GM18505 (cell line): ENCODE measurements around the gene PVALEF.

ENCODE experiments used
- ATAC-seq: cut with Tn5 transposase; IDR thresholded peaks from one replicate; pipeline ENCODE4 v1.9.1; 2021; ENCODE audit not compliant: unreplicated experiment
- POLR2A ChIP-seq: IDR thresholded peaks from 4 replicates; pipeline ENCODE4 v1.6.1; 2011; ENCODE audit warnings: borderline replicate concordance; ENCODE audit not compliant: insufficient read depth, insufficient read length; ENCODE audit errors: extremely low read depth

Gene PVALEF

DNA sequence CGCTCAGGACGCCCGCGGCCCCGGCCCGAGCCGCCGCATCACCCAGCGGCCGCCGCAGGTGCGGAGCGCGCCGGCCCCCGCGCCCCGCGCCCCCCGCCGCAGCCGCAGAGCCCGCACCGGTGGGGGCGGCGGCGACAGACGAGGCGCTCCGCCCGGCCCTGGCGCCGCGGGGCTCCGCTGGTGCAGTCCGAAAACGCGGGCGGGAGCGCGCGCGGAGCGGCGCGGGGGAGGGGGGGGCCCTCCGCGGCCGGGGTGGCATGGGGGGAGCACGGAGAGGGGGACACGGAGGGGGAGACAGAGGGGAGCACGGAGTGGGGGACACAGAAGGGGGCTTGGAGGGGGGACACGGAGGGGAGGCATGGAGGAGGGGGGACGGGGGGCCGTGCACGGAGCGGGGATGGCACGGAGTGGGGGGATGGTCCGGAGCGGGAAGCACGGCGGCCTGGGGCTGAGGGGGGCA, 756 bp downstream of the PVALEF start, which contains the start of gene AATK:
AATK (minus strand) TSS at position 189 of the 460 bp plus-strand sequence. CDS start 229 bp downstream, outside the sequence.
- ATAC-seq, result no peak
- no peak for TF ChIP-seq POLR2A

DNA sequence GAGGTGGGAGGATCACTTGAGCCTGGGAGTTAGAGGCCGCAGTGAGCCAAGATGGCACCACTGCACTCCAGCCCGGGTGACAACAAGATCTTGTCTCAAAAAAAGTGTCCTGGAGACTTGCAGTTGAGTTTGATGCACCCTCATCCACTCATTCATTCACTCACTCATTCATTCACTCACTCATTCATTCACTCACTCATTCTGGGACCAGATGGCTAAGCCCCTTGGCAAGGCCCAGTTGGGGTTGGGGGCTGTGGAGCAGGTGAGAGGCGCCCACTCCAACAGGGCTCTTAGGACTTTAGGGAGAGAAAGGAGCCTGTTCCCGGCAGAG, 1.9 kb downstream of the PVALEF start:
- no peak for ATAC-seq
- no peak for TF ChIP-seq POLR2A

DNA sequence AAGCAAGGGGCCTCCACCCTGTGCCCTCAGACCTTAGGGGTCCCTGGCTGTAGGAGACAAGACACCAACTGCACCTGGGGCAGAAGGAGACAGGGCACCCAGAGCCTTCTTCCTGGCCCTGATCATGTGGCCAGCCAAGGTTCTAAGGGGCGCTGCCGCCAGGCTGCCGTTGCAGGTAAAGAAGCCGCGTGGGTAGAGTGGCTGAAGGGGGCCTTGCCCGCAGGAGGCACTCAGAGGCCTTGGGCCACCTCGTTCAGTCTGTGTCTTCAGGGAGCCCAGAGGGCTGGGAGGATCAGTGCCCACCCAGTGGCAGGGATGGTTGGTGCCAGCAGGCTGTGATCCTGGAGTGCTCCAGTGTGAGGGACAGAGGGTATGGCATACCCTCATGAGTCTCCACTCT, 2.3 kb downstream of the PVALEF start:
- no peak for TF ChIP-seq POLR2A
- no peak for ATAC-seq

DNA sequence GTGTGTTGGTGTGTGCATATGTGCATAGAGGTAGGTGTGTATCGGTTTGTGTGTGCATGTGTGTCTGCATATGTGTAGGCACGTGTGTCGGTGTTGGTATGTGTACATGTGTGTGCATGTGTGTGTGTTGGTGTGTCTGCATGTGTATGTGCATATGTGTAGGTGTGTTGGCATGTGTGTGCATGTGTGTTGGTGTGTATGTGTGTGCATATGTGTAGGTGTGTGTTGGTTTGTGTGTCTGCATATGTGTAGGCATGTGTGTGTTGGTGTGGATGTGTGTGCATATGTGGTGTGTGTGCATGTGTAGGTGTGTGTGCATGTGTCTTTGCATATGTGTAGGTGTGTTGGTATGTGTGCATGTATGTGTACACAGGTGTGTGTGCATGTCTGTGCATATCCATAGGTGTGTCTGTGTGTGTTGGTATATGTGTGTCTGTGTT, 4.6 kb downstream of the PVALEF start:
- TF ChIP-seq POLR2A, result no peak
- no peak for ATAC-seq

DNA sequence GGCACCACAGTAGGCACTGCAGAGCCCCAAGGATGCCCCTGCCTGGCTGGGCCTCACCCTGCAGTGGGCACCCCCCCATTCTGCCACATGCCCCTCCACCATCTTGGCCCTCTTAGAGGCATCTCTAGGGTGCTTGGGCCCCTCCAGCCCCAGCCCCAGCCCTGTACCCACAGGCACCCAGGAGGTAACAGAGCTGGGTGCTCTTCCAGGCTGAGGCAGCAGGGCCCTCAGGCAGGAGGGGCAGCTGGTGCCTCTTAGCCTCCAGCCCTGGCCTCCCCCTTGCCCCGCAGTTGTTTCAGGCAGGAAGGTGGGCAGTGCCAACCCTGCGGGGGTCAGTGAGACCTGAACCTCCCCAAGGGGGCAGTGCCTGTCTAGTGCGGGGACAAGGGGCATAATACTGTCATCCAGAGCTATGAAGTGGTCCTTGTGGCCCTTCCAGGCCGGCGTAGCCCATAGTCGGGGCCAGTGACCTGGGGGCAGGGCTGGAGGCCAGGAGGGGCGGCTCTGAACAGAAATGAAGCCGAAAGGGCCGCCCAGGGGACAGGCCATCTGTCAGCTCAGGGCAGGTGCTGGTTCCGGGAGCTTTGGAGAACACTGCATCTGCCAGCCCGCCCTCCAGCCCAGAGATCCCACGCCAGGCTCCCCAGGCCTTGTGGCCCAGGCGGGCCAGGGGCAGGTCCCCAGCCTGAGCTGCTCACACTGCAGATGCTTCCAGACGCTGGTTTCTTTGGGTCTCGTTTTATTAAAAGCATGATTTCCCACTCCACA, 5.6 kb downstream of the PVALEF start:
- no peak for ATAC-seq
- TF ChIP-seq POLR2A, result no peak

DNA sequence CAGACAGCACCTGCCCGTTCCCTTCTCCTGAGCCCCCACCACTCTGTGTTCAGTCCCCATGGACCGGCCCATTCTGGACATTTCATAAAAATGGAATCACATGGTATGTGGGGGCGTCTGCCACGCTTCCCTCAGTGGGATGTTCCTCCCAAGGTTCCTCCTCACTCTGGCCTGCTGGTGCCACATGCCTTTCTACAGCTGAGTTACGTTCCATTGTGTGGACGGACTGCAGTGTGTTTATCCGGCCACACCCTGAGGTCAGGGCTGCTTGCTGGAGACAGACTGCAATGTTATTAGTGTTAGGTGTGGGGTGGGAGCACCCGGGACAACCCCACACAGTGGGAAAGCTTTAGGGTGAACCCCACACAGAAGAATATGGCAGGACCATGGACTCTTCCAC, 6.6 kb downstream of the PVALEF start:
- TF ChIP-seq POLR2A, result no peak
- no peak for ATAC-seq

DNA sequence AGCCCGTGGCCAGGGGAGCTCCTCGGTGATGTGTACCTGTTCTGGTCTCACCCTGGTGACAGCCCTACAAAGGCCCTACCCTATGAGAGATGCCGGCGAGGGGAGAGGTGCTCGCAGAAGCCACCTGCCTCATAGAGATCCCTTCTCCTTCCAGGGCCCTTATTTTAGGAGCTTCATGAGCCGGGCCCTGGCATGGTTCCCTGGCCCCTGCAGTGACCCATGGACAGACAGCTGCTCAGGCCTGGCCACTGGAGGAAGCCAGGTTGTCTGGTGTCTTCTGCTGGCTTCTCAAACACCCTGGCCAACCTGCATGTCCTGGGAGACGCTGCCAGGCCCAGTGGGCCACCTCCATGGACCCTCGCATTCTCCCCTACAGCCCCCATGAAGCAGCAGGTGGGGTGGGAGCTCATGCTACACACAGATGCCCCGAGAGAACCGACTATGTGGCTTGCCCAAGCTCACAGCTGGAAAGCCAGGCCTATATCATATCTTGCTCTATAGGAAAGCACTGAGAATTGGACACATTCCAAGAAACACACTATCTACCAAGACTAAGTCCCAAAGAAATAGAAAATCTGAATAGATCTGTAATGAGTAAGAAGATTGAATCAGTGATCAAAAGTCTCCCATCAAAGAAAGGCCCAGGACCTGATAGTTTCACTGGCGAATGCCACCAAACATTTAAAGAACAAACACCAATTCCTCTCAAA, 7.9 kb downstream of the PVALEF start:
- no peak for ATAC-seq
- TF ChIP-seq POLR2A, result no peak

DNA sequence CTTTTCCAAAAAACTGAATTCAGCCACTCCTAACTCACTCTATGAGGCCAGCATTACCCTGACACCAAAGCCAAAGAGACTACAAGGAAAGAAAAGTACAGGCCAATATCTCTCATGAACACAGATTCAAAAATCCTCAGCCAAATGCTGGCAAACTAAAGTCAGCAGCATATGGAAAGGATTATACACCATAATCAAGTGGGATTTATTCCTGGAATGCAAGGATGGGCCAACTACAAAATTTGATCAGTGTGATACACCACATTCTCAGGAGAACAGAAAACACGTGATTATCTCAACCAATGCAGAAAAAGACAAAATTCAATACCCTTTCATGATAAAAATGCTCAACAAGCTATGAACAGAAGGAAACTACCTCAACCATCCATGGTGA, 8.5 kb downstream of the PVALEF start:
- no peak for TF ChIP-seq POLR2A
- ATAC-seq, result no peak

DNA sequence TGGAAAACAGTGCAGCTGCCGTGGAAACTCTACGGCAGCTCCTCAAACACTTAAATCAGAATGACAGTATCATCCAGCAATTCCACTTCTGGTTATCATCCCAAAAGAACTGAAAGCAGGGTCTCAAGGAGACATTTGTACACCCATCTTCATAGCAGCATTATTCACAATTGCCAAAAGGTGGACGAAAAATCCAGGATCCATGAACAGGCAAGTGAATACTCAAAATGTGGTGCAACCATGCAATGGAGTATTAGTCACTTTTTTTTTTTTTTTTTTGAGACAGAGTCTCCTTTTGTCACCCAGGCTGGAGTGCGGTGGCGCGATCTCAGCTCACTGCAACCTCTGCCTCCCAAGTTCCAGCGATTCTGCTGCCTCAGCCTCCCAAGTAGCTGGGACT, 11.4 kb downstream of the PVALEF start:
- no peak for ATAC-seq
- TF ChIP-seq POLR2A, result no peak

DNA sequence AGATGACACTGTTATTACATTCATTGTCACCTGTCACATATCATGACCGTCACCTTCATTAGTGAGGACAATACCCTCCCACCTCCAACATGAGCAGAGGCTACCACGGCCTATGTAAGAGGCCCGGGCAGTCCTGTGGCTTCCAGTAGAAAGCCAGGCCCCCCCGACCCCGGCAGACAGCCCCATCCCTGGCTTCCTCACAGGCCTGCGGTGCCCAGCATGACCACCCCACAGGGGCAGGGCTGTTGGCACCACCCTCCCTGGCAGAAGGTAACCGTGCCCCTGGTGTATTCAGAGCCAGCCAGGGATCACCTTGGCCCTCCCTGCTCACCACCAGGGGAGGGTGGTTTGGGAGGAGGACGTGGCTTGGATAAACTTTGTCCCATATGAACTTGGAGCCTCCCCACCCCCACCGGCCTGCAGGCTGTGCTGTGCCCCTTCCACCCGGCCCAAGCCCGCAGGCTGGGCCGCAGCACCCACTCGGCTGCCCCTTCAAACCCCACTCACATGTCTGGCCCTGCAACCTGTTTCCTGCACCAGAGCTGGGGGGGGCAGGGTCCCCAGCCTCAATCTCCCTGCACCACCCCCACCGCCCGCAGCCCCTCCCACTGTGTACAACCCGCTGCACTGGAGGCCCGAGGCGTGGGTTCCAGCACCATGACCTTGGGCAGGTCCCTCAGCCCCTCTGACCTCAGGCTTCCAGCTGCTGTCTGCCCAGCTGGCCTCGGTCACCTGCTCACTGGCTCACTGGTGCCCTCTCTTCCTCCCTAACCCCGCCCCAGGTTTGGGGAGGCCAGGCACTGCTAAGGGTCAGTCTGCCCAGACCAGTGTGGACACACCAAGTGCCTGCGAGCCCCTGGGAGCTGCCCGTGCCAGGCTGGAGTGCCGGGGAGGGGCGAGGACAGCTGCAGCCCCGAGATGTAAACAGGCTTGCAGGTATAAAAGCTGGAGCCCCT, 13.1 kb downstream of the PVALEF start:
- no peak for TF ChIP-seq POLR2A
- ATAC-seq, result no peak

DNA sequence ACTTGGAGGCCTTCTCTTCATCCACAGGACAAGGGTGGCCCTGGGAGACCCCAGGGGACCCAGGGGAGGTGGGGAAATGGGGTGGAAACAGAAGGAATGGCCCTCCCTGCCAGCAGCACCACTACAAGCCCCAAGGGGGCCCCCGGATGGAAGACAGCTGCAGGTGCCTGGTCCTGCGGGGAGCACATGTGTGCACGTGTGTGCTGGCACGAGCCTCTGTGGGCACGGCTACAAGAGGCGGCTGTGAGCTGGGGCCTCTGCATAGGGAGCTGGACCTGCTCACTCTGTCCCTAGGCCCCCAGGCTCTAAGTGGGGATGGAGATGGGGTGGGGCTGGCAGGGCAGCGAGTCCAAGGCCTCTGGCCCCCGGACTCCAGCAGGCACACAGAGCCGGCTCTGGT, 13.9 kb downstream of the PVALEF start:
- TF ChIP-seq POLR2A, result no peak
- no peak for ATAC-seq

DNA sequence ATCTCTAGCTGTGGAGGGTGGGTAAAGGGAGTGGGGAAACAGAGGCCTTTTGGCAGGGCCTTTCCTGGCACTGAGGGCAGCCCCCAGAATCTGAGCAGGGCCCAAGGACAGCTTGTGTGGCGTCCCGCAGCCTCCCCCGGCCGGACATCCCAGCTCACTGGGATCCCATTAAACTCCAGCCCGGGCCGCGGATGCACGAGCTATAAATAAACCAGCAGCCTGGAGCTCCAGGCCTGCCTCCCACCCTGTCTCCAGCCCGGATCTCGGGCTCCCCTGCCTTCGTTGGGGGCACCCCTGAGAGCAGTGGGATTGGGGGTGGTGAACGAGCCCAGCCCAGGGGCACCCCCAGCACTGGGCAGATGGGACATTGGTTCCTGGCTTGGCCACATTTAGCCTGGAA, 14.6 kb downstream of the PVALEF start:
- no peak for ATAC-seq
- TF ChIP-seq POLR2A, result no peak
